ENCODE measurements around the gene LRMDA.

LRMDA gene

GRCh38 chr10:75776738-75777504 is 345.5 kb downstream of the LRMDA start:
- no peak for DNase-seq (ENCODE audit: low spot score)

GRCh38 chr10:75778665-75779064 is 347.2 kb downstream of the LRMDA start:
- no peak for DNase-seq (ENCODE audit: low spot score)

- DNase-seq (ENCODE audit: low spot score), result no peak
Measured at GRCh38 chr10:75779276-75779675, 347.9 kb downstream of the LRMDA start.

DNA sequence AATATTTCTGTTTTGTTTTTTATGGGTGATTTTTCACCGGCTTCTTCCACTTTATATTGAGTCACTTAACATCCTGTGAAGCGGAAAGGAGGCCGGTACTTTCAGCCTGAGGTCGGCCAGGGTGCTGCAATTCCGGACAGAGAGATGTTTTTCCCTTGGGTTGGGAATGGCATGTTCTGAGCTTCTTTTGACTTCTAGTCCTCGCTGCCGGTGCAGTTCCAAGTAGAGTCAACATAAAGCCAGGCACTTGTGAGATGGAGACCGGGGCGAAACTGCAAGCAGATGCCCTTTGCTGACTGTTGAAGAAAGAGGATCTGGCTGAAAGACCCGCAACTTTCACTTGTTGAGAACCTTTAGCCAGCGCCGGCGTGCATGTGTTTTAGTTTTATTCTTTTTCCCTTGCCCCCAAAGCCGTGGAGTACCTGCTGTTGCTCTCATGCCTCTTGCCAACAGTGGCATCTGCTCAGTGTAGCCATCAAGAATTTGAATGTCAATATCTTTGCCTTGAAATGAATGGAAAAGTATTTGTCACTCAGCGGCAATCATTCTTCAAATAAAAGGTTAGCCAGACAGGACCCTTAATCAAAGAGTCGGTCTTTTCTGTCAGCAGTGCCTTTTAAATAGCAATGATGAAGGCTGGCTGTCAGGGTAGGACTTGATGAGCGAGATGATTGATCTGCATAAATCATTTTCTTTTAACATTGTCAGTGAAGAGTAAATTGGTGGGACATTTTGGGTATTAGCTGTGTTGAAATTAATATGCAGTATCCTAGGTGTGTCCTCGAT is 351.2 kb downstream of the LRMDA start:
- DNase-seq (ENCODE audit: low spot score), result no peak

DNA sequence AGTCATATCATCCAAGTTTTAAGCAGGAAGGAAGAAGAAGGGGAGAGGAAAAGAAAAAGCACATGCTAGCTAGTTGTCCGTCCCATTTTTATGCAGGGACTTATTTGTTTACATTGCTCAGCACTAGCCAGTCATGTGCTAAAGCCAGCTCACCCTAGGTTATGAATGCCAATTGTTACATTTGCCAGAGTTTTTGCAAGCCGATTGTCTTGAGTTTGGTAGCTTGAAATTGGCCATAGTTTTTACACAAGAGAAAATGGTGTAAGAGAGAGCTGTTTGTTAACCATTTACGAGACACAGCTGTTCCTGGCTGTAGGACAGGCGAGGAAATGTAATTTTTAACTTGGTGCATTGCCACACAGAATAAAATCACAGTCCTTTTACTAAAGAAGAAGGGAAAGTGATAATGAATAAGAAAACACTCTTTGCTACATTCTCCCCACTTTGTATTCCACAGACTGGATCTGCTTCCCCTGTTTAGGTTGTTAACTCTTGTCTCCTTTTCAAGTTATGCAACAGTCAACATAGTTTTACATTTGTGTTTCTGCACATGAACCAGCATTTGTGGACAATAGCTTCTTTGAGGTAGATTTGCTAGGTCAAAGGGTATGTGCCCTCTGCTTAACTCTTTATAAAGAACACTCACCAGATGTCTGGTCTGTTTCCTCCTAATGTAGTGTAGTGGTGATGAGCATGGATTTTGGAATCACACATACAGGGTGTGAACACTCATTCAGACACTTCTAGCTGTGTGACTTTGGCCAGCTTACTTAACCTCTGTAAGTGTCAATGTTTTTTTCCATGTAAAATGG is 357.2 kb downstream of the LRMDA start:
- DNase-seq (ENCODE audit: low spot score), result peak; percentile 30

DNA sequence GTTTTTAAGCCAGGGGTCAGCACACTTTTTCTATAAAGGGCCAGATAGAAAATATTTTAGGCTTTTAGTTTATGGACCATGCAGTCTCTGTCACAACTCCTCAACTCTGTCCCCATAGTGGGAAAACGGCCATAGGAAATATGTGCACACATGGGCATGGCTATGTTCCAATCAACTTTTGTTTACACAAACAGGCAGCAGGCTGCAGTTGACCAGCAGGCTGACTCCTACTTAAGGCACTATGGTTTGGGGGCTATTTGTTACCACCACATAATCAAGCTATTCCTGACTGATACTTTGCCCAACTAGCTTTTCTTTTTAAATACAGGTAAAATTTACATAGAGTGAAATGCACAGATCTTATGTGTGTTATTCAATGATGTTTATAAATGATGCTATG is 362.4 kb downstream of the LRMDA start:
- no peak for DNase-seq (ENCODE audit: low spot score)

DNA sequence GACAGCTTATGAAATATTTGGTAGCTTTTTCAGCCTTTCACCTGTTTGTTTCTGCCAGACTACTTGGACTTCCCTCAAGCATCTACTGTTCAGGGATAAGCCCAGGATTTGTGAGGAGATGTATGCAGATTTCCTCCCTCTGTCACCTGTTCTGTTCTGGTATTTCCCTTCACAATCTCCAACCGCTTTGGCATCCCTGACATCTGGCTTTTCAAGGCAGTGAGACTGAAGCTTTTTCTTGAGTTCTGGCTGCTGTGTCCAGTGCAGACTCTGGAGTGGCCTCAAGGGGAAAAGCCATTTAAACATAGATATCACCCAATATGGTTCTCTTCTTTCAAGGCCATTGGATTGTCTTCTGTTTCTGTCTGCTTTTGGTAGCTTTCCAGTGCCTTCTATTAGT is 369.7 kb downstream of the LRMDA start:
- no peak for DNase-seq (ENCODE audit: low spot score)

DNA sequence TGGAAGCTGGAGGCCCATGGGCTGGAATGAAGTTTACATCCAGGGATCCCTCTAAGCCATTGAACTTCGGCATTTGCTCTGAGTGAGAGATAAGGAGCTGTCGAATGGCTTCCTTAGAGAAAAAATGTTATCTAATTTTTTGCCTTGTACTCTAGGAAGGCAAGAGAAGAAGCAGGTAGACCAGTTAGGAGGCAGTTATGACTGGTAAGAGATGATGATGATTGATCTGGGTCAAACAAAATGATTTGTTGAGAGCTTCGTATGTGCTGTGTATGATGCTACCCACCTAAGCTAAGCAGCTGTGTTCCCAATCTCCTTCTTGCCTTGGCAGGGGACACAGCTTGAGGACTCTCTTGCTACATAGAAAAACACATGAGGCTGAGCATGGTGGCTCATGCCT is 370.2 kb downstream of the LRMDA start:
- DNase-seq (ENCODE audit: low spot score), result no peak

DNA sequence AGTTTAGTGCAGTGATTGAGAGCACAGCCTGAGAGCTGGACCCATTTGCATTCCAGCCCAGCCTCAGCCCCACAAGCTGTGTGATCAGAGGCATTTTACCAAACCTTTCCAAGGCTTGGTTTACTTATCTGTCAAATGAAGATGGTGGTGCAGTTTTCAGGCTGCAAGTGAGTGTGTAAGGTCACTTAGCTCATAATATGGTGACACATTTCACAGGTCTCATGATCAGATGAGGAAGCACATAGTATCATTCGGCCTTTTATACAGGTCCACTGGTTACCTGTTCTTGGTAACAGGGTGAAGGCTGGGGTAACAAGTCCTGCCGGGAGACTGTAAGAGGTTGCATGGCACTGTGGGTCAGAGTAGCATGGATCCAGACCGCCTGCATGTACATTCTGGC is 371.7 kb downstream of the LRMDA start:
- DNase-seq (ENCODE audit: low spot score), result no peak

GRCh38 chr10:75803816-75804552 is 372.6 kb downstream of the LRMDA start:
- DNase-seq (ENCODE audit: low spot score), result no peak

GRCh38 chr10:75806186-75806585 is 374.8 kb downstream of the LRMDA start:
- no peak for DNase-seq (ENCODE audit: low spot score)

GRCh38 chr10:75807456-75807855 is 376.0 kb downstream of the LRMDA start:
- no peak for DNase-seq (ENCODE audit: low spot score)

- no peak for DNase-seq (ENCODE audit: low spot score)
Measured at GRCh38 chr10:75809003-75809402, 377.6 kb downstream of the LRMDA start.

- DNase-seq (ENCODE audit: low spot score), result no peak
Measured at GRCh38 chr10:75814014-75814413, 382.6 kb downstream of the LRMDA start.

- DNase-seq (ENCODE audit: low spot score), result no peak
Measured at GRCh38 chr10:75815066-75815465, 383.6 kb downstream of the LRMDA start.

DNA sequence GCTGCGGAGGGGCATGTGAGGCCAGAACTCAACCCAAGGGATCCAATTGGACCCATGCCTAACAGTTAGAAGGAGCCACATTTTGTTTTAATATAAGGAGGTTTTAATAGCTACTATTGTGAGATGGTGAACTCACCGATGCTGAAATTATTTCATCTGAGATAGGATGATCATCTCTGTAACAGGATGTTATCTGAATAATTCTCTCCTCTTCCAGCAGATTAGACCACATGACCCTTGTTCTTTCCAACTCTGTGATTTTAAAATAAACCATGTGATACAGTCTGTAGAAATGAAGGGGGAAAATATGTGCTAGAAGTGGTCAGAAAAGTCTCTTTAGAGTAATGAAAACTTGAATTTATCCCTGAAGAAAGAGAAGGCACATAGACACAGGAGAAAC is 385.8 kb downstream of the LRMDA start:
- no peak for DNase-seq (ENCODE audit: low spot score)

DNA sequence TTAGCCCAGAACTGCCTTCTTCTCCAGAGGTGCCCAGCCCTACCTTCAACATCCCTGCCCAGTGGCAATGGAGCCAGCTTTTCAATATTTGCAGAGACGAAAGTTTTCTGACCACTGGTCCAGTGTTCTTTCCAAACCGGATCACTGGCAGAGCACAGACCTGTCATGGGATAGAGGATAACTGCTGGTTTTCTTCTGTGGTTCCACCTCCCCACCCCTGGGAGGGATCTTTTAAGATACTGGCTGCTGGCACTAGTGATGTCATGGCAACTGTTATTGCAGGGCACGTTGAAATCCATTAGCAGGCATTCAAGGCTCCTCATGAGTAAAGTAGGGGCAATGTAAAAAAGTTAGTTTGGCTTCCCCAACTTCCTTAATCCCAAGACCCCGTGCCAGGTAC is 387.1 kb downstream of the LRMDA start:
- DNase-seq (ENCODE audit: low spot score), result no peak

- no peak for DNase-seq (ENCODE audit: low spot score)
Measured at GRCh38 chr10:75825235-75825634, 393.8 kb downstream of the LRMDA start.

GRCh38 chr10:75825661-75826060 is 394.2 kb downstream of the LRMDA start:
- no peak for DNase-seq (ENCODE audit: low spot score)

DNA sequence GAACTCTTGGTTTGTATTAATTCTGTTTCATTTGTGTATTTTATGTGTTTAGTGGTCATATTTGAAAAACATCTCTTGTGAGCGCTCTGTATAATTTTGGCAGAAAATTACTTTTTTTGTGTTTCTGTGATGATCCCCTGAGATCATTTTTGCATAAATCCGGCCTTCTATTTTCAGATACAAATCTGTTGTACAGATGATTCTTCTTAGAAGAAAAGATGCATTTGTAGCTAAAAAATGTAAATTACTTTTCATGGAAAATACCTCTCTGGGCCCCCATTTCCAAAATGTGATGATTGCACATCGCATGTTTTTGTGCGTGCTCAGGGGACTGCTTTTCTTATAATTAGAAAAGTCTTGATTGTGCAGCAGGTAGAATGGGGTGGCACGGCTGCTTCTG is 395.4 kb downstream of the LRMDA start:
- no peak for DNase-seq (ENCODE audit: low spot score)

GRCh38 chr10:75827587-75828021 is 396.2 kb downstream of the LRMDA start:
- no peak for DNase-seq (ENCODE audit: low spot score)

GRCh38 chr10:75828413-75828812 is 397.0 kb downstream of the LRMDA start:
- no peak for DNase-seq (ENCODE audit: low spot score)
